HFF-Myc (cell line): ENCODE measurements around the gene IQSEC3.
A peak's percentile ranks its signal among the peaks of the same experiment; 100 is the strongest.
"Not testable (repeated sequence)": the region's sequence is repeated elsewhere in the genome, so short reads cannot be mapped to it uniquely, and the experiment has no call there.

Experiments
- DNase-seq: peaks from one replicate; pipeline ENCODE4 v3.0.0-alpha.2; 2011; ENCODE audit warnings: low read depth; ENCODE audit errors: extremely low read depth
- H3K4me3 ChIP-seq: replicated peaks from 2 replicates; pipeline ENCODE4 v1.5.1; 2011; ENCODE audit warnings: low read depth, mild to moderate bottlenecking, control low read depth, low read length
- CTCF ChIP-seq: IDR thresholded peaks from 2 replicates; pipeline ENCODE4 v1.5.1; 2012; ENCODE audit warnings: mild to moderate bottlenecking, low read depth, low read length, control low read depth; ENCODE audit errors: missing control alignments

IQSEC3 gene

GRCh38 chr12:215116-215515 lies 148.5 kb downstream of the IQSEC3 start:
- no peak overlapping the region for H3K4me3 ChIP-seq
- no peak for TF ChIP-seq CTCF
- no peak for DNase-seq

DNA sequence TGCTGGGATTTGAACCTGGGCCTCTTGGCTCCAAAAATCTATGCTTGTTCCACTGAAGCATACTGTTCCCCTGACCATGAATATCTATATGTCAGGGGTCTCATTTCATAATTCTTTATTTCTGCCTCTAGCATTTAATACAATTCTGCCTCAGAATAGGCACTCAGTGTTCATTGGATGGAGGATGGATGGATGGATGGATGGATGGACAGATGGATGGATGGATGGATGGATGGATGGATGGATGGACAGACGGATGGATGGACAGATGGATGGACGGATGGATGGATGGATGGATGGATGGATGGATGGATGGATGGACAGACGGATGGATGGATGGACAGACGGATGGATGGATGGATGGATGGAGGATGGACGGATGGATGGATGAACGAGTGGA lies 150.5 kb downstream of the IQSEC3 start:
- not testable (repeated sequence) for DNase-seq, H3K4me3 ChIP-seq

DNA sequence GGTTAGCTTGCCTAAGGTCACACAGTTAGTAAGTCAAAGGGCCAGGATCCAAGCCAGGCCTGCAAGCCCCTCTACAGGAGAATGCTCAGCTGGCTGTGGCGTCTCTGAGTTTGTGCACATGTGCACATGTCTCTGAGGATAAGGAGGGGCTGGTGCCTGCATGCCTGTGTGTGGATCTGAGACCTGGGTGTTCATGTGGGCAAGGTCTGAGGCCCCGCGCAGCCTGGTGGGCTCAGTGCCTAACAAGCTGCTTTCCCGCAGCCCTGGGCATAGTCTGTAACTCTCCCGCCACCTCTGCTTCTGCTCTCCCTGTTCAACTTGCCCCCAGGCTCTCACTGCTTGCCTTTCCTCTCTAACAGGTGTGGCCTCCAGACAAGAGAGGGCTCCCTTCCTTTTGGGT lies 151.7 kb downstream of the IQSEC3 start:
- TF ChIP-seq CTCF = no peak
- H3K4me3 ChIP-seq = no peak overlapping the region
- no peak for DNase-seq

- TF ChIP-seq CTCF = no peak
- H3K4me3 ChIP-seq = no peak overlapping the region
- DNase-seq = no peak
Measured at GRCh38 chr12:218728-219590, 152.4 kb downstream of the IQSEC3 start.

GRCh38 chr12:219891-220352 lies 153.4 kb downstream of the IQSEC3 start:
- peak; percentile 82 for TF ChIP-seq CTCF
- DNase-seq = peak; percentile 17
- H3K4me3 ChIP-seq = no peak overlapping the region

DNA sequence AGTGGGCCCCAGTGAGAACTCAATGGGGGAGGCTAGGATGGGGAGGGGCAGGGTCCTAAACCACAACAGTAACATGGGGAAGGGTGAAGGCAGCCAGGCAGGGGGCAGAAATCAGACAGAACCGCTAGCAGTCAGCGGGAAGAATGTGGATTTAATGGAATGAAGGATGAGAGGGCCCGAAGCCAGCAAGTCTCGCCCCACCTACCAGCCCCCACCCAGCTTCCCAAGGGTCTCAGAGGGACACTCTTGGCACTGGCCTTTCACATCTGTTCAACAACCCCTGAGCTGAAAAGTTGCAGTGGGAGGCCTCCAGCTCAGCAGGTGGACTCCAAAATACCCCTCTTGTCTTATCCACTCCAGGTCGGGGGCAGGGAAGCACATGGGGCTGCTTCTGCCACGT lies 153.9 kb downstream of the IQSEC3 start:
- no peak for DNase-seq
- no peak overlapping the region for H3K4me3 ChIP-seq
- no peak for TF ChIP-seq CTCF

GRCh38 chr12:220946-221550 lies 154.5 kb downstream of the IQSEC3 start:
- no peak for DNase-seq
- no peak overlapping the region for H3K4me3 ChIP-seq
- TF ChIP-seq CTCF = no peak
